Superior temporal gyrus (tissue), 1 donor: ENCODE results near the gene COL25A1.
"Not testable (repeated sequence)": the region's sequence is repeated elsewhere in the genome, so short reads cannot be mapped to it uniquely, and the experiment has no call there.

Experiments
- DNase-seq: peaks from one replicate; pipeline ENCODE4 v3.0.0-alpha.2; 2016; ENCODE audit errors: extremely low spot score

The COL25A1 gene

GRCh38 chr4:108954880-108955279 lies 347.6 kb downstream of the COL25A1 start:
- DNase-seq = no peak

DNA sequence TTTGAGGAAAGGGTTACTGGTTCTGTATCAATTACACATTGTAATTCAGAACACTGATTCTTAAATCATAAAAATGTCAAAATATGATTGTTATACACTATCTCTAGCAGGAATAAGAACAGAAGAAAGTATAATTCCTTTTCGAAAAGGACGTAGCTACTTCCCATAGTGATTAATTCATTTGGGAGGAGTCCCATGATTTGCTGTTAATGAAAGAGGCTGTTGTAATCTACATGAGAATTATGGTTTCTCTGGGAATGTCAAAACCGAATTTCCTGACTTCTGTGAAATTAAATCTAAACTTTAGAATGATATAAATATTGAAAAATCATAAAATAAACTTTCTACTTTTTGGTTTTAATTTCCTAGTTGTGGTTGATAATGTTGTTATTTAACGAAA lies 348.5 kb downstream of the COL25A1 start:
- no peak for DNase-seq

- DNase-seq = no peak
Measured at GRCh38 chr4:108950158-108950915, 352.1 kb downstream of the COL25A1 start.

GRCh38 chr4:108947526-108947925 lies 354.9 kb downstream of the COL25A1 start:
- no peak for DNase-seq

DNA sequence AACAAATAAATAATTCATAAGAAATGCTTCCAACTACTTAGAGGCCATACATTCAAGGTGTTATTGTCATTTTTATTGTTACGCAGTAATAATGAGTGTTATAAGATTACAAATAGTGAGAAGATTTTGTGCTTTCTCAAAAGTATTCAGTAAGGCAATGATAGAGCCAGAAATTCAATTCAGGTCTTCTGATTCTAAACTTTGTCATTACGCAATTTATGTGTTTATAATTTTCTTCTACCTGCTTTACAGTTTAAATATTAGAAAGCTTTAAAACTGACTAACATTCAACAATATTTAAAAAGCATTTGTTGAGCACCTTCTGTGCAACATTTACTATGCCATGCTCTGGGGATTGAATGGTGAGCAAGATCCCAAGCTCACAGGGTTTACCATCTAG lies 356.2 kb downstream of the COL25A1 start:
- DNase-seq = no peak

DNA sequence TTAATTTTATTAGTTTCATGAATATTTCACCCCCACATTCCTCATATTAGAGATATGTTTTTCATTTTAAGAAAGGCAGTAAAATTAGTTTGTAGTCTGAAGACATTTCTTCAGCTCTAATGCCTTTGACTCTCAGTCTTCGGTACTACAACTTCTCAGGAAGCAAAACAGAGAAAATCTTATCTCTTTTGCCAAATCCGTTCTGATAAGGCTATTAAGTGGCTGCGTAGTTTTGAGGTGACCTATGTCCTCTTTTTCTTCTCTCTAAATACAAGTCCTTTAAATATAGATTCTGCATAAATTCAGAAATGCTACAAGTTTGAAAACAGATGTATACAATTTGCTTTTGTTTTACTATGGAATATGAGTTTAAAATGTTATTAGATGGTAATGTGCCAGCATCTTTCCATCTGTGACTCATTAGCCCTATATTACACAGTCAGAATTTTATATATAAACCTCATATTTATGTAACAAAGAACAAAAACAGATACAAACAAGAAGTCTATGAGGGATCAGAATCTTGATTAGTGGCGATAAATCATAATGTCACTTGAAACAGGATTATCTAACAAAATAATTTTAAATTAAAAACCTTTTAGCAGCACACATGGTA lies 358.4 kb downstream of the COL25A1 start:
- no peak for DNase-seq

DNA sequence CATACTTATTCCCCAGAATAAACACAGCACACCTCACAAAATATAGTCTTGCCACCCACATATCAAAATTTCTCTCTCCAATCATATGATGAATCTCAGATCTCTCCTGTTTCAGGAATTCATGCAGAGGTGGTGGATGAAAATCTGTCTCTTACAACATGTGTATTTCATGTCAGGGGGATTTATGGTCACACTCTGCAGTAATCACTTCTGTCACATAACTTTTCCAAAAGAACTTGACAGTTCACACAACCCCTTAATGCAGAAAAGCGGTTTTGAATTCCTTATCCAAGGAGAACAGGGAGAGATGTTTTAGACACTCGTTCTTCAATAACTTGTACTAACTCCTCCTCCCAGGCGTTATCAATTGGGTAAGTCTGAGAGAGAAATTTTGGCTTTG lies 359.1 kb downstream of the COL25A1 start:
- DNase-seq = no peak

DNA sequence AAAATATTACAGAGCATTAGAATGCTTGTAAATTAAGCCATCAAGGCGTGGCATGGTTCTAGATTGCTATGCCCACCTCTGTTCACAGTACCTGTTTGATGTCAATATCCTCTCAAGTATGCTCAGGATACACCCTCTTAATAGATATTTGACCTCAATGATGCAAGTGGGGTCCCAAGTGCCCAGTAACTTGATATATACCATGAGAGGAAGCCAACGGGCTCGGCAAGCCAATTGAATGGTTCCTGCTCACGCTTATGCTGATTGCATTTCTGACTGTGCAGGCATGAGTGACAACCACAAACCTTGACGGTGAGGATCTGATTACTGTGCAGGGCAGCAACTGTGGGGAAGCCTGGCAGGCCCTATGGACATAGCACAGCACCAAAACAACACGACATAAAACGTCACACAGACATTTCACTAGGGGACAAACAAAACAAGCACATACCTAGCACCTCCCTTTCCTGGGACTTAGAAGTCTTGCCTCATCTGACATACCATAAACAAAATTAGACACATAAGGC lies 360.5 kb downstream of the COL25A1 start:
- no peak for DNase-seq

DNA sequence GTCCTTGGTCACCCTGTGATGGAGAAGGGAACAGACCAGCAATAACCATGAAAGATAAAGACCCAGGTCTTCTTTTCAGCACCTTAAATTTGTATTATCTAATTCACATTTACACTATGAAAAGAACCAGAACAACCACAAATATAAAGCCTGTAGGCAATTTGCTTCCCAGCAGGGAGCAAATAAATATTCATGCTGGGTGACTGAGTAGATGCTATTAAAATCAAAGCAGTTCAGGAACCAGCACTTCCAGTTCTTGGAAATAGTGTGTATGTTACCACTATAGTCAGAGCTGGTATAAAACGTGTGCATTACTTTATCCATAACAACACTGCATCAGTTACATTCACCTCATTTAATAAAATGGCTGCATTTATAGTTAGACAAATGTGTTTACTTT lies 361.8 kb downstream of the COL25A1 start:
- no peak for DNase-seq

- DNase-seq = no peak
Measured at GRCh38 chr4:108940149-108940548, 362.3 kb downstream of the COL25A1 start.

DNA sequence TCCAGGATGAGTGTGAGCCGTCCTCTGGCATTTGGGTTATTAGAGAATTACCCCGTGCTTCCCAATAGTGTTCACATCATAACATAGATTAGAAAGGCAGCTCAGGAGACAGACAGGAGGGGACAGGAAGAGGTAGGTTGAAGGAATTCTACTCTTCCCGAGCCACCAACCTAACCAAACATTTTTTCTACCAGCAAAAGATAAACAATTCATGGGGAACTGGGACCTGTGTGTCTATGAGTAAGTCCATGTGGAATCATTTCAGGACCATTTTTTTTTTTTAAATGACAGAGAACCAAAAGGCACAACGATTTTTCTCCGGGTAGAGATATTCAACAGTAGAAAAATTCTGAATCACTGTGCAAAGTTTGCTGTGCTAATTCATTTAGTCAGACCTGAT lies 365.4 kb downstream of the COL25A1 start:
- DNase-seq = no peak

GRCh38 chr4:108933925-108934324 lies 368.5 kb downstream of the COL25A1 start:
- DNase-seq = not testable (repeated sequence)

- DNase-seq = no peak
Measured at GRCh38 chr4:108933046-108933445, 369.4 kb downstream of the COL25A1 start.

DNA sequence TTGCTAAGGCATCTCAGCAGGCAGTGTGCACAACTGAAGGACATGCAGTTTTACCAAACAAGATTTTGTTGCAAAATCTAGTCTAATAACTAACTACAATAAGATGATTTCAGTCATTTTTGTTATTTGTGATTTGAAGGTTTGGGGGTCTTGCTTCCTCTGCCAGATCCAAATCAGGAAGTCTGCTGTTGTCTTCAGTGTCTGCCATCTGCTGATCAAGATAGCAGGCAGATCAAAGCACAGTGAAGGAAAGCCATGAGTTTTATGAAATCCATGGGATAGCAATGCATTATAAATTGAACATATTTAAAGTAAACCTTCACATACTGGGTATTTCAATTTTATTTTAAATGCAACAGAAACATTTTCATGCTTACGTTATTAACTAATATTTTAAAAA lies 370.5 kb downstream of the COL25A1 start:
- no peak for DNase-seq

GRCh38 chr4:108930186-108930585 lies 372.3 kb downstream of the COL25A1 start:
- no peak for DNase-seq

GRCh38 chr4:108926781-108927180 lies 375.7 kb downstream of the COL25A1 start:
- DNase-seq = no peak

DNA sequence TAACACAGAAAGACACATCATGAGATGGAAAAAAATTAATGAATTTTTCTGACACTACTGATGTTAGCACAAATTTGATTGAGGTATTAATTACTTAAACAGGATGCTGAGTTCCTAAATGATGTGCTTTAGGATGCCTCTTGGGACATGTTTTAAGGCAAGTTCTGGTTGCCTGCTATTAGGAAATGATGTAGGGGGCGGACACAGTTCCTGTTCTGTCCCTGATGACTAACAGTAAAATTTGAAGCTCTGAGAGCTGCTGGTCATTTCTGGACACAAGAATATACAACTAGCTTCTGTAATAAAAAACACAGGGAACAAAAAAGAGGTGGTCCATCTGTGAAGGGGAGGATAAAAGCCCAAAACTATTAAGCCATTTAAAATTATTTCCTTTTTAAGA lies 376.4 kb downstream of the COL25A1 start:
- DNase-seq = no peak

DNA sequence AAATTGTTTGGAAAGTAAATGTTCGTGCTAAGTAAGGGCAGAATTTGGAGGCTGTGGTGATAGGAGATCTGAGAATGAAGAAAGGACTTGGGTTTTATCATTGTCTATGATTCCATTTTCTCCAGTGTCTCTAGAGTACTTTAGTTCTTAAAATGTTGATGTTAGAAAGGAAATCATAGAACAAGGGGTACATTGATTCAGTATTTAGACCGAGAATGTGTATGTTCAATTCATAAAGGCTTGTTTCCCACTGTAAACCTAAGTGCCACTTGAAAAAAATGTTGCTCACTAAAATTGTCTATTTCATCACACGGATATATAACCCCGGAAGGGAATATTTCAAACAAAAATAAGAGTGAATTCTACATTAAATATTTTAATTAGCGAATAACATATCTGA lies 380.3 kb downstream of the COL25A1 start:
- DNase-seq = no peak

GRCh38 chr4:108920395-108921087 lies 381.9 kb downstream of the COL25A1 start:
- no peak for DNase-seq

DNA sequence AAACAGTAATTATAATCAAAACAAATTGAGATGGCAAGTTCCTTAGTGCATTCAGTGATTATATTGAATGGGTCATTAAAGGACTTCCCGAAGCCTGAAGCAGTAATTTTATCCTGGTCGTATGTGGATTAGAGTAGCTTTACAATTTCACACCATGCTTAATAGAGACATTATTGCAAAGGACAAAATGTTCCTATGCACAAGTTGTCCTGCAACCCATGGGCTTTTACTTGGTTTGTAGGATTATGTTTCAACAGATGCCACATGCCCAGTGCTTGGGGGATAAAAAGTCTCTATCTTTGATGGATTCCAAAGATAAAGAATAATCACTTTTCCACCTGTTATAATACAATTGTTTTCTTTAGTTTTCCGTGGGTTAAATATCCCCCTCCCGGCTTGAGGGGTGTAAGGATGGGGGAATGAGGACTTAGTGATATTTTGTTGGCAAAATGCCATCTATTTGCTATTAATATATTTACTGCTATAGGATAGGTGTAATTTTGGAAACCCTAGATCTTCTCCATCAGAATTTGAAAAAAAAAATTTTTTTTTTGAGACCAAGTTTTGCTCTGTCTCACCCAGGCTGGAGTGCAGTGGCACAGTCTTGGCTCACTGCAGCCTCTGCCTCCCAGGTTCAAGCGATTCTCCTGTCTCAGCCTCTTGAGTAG lies 383.1 kb downstream of the COL25A1 start:
- DNase-seq = no peak

GRCh38 chr4:108917255-108917654 lies 385.2 kb downstream of the COL25A1 start:
- no peak for DNase-seq

DNA sequence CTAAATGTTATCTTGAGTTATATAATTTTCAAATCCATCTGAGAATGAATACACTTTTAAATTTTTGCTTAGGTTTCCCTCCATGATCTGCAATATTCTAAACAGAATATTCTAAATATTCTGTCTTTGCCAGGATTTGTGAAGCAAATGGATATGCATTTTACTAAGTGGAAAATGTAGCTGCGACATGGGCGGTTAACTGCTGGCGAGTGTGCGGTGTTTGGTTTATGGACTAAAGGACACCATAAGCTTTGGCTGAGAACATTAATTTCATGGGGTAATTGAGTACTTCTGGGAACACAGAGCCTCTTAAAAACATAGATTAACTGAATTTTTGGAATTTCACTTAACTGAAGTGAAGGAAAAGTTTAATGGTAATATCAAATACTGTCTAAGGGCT lies 385.8 kb downstream of the COL25A1 start:
- no peak for DNase-seq
